Stimulated activated CD4-positive, alpha-beta T cell treated with anti-CD3 and anti-CD28 coated beads, Interleukin-2, amount 100 ng/mL, for 48 hours (primary cell): ENCODE measurements around the gene NCOR1.
"Not testable (repeated sequence)": the region's sequence is repeated elsewhere in the genome, so short reads cannot be mapped to it uniquely, and the experiment has no call there.

ENCODE experiments used
- DNase-seq, 2 donors: peaks; one replicate each; pipeline ENCODE4 v3.0.0-alpha.2; 2020

Gene NCOR1

GRCh38 chr17:16085066-16085699, 130.2 kb downstream of the NCOR1 start:
- DNase-seq, result no peak

DNA sequence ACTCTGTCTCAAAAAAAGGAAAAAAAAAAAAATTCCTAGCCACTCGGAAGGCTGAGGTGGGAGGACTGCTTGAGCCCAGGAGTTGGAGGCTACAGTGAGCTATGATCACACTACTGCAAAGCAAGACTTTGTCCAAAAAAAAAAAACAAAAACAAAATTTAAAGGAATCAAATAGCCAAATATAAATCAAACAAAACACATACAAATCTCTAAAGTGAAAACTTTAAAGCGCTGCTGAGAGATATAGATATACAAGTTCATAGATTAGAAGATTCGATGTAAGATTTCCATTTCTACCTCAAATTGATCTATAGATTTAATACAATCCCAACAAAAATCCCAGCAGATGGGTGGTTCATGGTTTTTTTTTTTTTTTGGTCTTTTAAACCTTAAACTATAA, 132.1 kb downstream of the NCOR1 start:
- DNase-seq, result no peak

DNA sequence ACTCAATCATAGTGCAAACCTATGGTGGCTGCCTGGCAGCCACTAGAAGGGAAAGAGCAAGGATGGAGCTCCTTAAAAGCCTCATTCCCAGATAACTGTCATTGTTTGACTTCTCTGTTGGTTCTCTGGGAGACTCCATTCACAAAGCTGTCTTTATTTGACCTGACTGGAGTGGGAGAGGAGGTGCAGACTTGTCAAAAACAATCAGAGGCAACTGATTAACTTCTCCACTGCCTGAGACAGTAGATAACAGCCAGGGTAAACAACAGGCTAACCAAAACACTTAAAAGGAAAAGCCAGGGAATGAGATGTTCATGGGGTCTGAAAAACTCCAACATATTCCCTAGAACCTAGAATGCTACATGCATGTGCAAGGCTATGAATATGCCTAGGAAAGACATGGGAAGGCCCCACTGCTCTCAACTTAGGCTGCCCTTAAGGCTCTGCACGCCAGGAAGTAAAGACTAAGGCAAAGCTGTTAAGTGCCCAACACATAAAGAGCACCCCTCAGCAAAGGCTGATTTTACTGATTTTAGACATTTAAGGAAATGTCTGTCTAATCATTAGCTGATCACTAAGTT, 133.7 kb downstream of the NCOR1 start:
- DNase-seq, result no peak

GRCh38 chr17:16080366-16080765, 135.0 kb downstream of the NCOR1 start:
- no peak for DNase-seq

DNA sequence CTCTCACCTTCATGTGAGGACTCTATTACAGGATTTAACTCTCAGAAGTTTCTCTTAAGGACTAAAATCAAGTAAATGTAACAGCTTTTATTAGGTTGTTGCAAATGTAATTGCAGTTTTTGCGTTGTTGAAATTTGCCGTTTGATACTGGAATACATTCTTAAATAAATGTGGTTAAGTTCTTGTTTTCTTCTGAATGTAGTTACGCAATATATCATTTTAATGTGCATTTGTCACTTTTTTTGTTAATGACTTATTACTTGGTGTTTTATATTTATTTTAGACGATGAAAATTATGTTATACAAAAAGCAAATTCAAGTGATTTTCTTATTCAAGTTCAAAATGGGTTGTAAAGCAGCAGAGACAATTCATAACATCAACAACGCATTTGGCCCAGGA, 139.4 kb downstream of the NCOR1 start:
- no peak for DNase-seq

- DNase-seq, result no peak
These were observed 140.9 kb downstream of the NCOR1 start for GRCh38 chr17:16074423-16074822.

DNA sequence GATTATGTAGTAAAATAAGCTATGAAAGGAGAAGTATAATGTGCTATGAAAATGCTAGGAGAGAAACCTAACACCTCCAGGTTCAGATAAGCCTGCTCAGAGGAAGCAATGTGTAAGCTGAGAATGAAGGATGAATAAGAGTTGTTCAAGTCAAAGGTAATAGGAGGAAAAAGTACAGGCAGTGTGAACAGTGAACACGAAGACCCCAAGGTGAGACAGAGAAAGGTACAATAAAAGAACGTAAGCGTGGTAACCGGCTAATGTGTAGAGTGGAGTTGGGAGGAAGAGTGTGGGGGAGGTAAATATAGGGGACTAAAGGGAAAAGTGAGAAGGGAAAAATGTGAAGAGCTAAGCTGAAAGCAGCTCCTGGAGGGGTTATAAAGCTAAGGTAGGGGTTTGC, 141.5 kb downstream of the NCOR1 start:
- no peak for DNase-seq

DNA sequence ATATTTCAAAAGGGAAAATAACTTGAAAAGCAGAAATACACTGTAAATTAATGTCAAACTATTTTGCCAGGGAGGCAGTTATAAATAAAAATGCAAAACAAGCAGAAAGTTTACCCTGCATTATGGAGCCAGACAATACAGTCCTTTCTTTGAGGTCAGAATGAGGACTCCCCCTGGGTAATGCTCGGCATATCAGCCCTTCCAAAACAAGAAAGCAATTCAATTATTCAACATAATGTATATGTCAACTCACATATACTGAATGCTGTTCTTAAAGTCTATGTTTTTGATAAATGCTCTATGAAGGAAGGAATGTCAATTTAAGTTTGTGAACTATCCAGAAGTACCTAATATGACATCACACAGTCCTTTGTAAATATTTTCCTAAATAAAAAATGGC, 143.3 kb downstream of the NCOR1 start:
- no peak for DNase-seq

- no peak for DNase-seq
These were observed 147.0 kb downstream of the NCOR1 start for GRCh38 chr17:16068323-16068722.

GRCh38 chr17:16066125-16066524, 149.2 kb downstream of the NCOR1 start:
- DNase-seq, result no peak

- DNase-seq, result no peak
These were observed 153.7 kb downstream of the NCOR1 start for GRCh38 chr17:16061631-16062030.

DNA sequence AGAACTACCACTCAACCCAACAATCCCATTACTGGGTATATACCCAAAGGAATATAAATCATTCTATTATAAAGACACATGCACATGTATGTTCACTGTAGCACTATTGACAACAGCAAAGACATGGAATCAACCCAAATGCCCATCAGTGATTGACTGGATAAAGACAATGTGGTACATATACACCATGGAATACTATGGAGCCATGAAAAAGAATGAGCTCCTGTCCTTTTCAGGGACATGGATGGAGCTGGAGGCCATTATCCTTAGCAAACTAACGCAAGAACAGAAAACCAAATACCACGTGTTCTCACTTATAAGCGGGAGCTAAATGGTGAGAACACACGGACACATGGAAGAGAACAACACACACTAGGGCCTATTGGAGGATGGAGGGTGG, 160.2 kb downstream of the NCOR1 start:
- DNase-seq, result not testable (repeated sequence)

GRCh38 chr17:16052486-16052885, 162.8 kb downstream of the NCOR1 start:
- DNase-seq, result no peak

- no peak for DNase-seq
These were observed 164.5 kb downstream of the NCOR1 start for GRCh38 chr17:16050844-16051243.

DNA sequence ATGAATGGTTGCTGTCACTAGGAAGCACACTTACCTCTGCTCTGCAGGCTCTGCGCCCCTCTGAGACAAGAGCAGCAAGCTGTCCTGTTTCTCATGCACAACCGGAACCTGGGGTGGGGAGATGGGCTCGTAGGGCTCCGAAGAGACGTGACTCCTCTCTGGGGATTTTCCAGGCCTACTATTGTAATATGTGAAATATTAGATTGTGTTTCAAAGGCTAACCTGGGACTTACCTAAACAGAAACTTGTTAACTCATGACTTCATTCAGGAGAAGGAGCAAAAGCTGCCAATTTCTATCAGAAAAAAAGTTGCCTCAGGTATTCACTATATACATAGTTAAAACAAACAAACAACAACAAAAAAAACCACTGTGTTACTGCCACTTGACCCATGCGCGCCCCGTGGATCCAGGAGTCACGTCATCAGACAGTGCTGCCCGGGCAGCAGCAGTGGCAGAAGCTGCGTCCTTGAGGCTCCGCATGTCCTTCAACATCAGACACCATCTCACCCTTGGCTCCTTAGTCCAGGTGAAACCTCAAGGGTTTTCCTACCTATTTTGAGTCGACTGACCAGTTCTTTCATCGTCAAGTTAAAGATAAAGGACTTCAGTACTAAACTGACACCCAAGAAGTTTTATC, 166.4 kb downstream of the NCOR1 start:
- DNase-seq, result no peak

GRCh38 chr17:16046966-16047365, 168.4 kb downstream of the NCOR1 start:
- DNase-seq, result no peak

DNA sequence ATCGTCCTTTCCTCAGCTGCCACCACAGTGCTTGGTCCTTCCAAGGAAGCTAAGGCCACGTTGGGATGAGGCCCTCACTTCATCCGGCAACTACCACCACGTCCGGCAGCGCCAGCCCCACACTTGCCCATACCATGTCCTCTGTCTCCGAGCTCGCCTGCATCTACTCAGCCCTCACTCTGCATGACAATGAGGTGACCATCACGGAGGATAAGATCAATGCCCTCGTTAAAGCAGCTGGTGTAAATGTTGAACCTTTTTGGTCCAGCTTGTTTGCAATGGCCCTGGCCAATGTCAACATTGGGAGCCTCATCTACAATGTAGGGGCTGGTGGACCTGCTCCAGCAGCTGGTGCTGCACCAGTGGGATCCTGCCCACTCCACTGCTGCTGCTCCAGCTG, 170.8 kb downstream of the NCOR1 start:
- DNase-seq, result no peak

DNA sequence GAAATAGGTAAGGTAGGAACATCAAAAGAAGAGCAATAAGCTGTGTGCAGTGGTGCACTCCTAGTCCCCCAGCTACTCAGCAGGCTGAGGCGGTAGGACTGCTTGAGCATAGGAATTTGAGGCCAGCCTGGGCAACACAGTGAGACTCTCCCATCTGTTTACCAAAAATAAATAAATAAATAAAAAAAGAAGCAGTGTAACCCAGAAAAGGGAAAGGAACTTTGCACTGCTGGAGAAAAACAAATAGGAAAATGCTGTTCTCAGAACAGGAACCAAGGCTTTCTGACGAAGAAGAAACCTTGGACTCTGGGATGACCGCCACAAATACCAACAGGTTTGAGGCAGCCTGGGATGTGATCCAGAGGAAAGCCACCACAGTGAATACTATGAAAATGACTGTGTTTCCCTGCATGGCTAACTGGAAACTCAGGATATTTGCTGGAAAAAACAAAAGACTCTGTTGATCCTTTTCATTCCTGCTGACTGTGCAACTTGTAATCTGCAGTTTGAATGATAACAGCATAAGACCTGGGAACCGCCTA, 174.6 kb downstream of the NCOR1 start:
- no peak for DNase-seq

DNA sequence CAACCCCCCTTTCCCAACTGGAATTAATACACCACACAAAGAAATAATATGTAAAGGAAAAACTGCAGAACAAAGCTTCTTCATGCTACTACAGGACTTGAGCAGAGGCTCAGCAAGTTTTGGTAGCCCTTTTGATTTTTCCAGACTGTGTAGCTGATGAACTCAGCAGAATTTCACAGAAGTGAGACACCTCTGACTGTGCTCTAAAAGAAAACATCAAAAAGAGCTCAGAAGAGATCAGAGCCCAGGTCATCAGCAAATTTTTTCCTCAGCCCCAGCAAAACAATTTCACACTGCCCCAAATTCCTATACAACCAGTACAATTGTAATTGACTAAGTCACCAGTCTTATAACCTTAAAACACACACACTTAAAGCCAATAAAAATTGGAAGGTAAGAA, 177.7 kb downstream of the NCOR1 start:
- DNase-seq, result no peak

- no peak for DNase-seq
These were observed 179.1 kb downstream of the NCOR1 start for GRCh38 chr17:16036261-16036660.

- DNase-seq, result no peak
These were observed 181.5 kb downstream of the NCOR1 start for GRCh38 chr17:16033729-16034349.

DNA sequence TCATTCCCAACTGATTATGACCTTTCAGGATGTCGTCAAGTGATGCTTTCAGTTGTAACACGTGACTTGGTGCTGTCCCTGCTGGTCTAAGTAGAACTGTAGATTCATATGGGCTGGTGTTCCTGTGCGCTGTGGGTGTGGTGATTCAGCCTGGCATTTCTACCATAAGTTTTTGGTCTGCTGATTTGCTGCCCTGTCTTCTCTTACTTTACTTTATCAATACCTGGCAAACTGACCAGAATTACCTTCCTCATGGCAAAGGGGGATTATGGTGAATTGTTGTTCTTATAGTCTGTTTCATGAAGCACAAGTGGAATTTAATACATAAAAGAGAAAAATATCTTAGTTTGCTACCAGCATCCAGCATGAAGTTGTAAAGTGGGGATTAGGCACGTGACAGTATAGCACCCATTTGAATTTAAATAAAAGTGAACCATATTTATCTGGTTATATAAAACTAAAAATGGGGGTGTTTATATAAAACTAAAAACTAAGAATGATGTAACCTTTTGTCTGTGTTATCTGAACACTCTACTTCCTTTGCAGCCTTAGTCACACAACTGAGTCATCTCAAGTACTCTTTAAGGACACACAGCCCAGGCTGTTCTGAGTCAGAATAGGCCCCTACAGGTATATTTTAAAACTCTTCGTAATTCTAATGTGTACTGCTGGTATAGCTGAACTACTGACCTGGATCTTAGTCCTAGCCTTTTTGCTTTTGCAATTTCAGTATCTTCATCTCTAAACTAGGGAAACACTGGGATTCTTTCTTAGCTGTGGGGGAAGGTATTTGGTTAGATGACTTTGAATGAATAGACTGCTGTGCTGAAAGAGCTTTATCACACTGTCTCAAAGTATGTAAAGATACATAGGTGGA, 187.4 kb downstream of the NCOR1 start:
- peak; percentile 32 to 45 for DNase-seq

GRCh38 chr17:16026895-16027294, 188.4 kb downstream of the NCOR1 start:
- no peak for DNase-seq
